HL-60 (cell line): ENCODE measurements around the gene DKK3.

Experiments used
- DNase-seq, 2 experiments: peaks; one replicate each; pipeline ENCODE4 v3.0.0-alpha.2; 2010 to 2020; ENCODE audit warnings: low read depth in 1 of 2, low spot score in 1 of 2
- H3K27ac ChIP-seq: fragments of 250-450 bp; sonication (Bioruptor Pico); replicated peaks from 2 replicates; pipeline ENCODE4 v1.5.1; 2020; ENCODE audit warnings: mild to moderate bottlenecking, moderate library complexity
- H3K27me3 ChIP-seq: fragments of 250-450 bp; sonication (Bioruptor Pico); 2 replicates; pipeline ENCODE4 v1.5.1; 2021; ENCODE audit warnings: mild to moderate bottlenecking, moderate library complexity; ENCODE audit not compliant: insufficient read depth, poor library complexity, severe bottlenecking
- H3K4me3 ChIP-seq: replicated peaks from 2 replicates; pipeline ENCODE4 v1.5.1; 2011; ENCODE audit warnings: mild to moderate bottlenecking, control low read depth, low read length; ENCODE audit not compliant: insufficient read depth
- CTCF ChIP-seq: IDR thresholded peaks from one replicate; pipeline ENCODE4 v1.5.1; 2011; ENCODE audit warnings: low read length, control low read depth, inconsistent platforms; ENCODE audit not compliant: insufficient read depth
- GABPA ChIP-seq: IDR thresholded peaks from 2 replicates; pipeline ENCODE4 v1.6.1; 2012; ENCODE audit warnings: low read depth
- POLR2AphosphoS5 ChIP-seq: IDR thresholded peaks from 2 replicates; pipeline ENCODE4 v1.6.1; 2012; ENCODE audit warnings: low read depth
- REST ChIP-seq: IDR thresholded peaks from 2 replicates; pipeline ENCODE4 v1.6.1; 2012; ENCODE audit warnings: low read depth; ENCODE audit not compliant: insufficient replicate concordance
- SPI1 ChIP-seq: IDR thresholded peaks from 2 replicates; pipeline ENCODE4 v1.6.1; 2012; ENCODE audit warnings: low read depth, mild to moderate bottlenecking, borderline replicate concordance

DKK3 gene

GRCh38 chr11:11952036-11952435, 56.4 kb downstream of the DKK3 start:
- DNase-seq: no peak
- no peak overlapping the region for H3K27ac ChIP-seq
- TF ChIP-seq SPI1: no peak
- TF ChIP-seq REST: no peak
- TF ChIP-seq CTCF: no peak
- no peaks in the 10 kb centered on the region for H3K27me3 ChIP-seq
- no peak overlapping the region for H3K4me3 ChIP-seq

GRCh38 chr11:11949482-11949881, 58.9 kb downstream of the DKK3 start:
- DNase-seq: no peak
- Histone ChIP-seq H3K27ac (no peak overlapping the region), H3K4me3 (no peak overlapping the region), H3K27me3 (no peaks in the 10 kb centered on the region)
- TF ChIP-seq CTCF (no peak), REST (no peak)

GRCh38 chr11:11948242-11948947, 60.0 kb downstream of the DKK3 start:
- Histone ChIP-seq H3K4me3 (no peak overlapping the region), H3K27ac (no peak overlapping the region), H3K27me3 (no peaks in the 10 kb centered on the region)
- no peak for TF ChIP-seq SPI1
- TF ChIP-seq REST: no peak
- TF ChIP-seq POLR2AphosphoS5: no peak
- no peak for TF ChIP-seq GABPA
- no peak for TF ChIP-seq CTCF
- no peak for DNase-seq
